Bronchial epithelial cell (primary cell): ENCODE measurements around the gene UXT. TPM values are rescaled to one million over a fixed set of nuclear protein-coding genes. Genes with fewer than 3 reads are reported as not detected.

Experiments used
- DNase-seq: peaks from one replicate; pipeline ENCODE4 v3.0.0-alpha.2; 2010; ENCODE audit warnings: low read depth
- FAIRE-seq: peaks from 2 replicates; lab custom pipeline; 2011; peaks lifted over from hg19 to GRCh38; lab: Jason Lieb, UNC
- H3K27me3 ChIP-seq: 2 replicates; pipeline ENCODE4 v1.5.1; 2011; ENCODE audit warnings: low read length; ENCODE audit not compliant: control insufficient read depth, insufficient read depth
- H3K36me3 ChIP-seq: 2 replicates; pipeline ENCODE4 v1.5.1; 2011; ENCODE audit warnings: low read length; ENCODE audit not compliant: control insufficient read depth, insufficient read depth
- H3K4me3 ChIP-seq: 2 replicates; pipeline ENCODE4 v1.5.1; 2011; ENCODE audit warnings: mild to moderate bottlenecking, low read depth, low read length, control low read depth
- CTCF ChIP-seq: IDR thresholded peaks from 2 replicates; pipeline ENCODE4 v1.5.1; 2011; ENCODE audit warnings: mild to moderate bottlenecking, moderate library complexity, low read length, control low read depth, inconsistent platforms; ENCODE audit not compliant: insufficient read depth, severe bottlenecking
- total RNA-seq: library from RNA; depleted of rRNA; stranded (reverse); fragments of >200 nt; gene quantifications from 2 replicates; pipeline ENCODE4 v1.2.1, GENCODE V29; 2014

UXT gene
- total RNA-seq, 1 donor from 2014 or later: 144 TPM

GRCh38 chrX:47620303-47620685 is 38.7 kb downstream of the UXT start:
- H3K4me3 ChIP-seq: no peak overlapping the region
- DNase-seq: no peak
- TF ChIP-seq CTCF: no peak
- FAIRE-seq: no peak
- no peaks in the 10 kb centered on the region for H3K36me3 ChIP-seq
- no peaks in the 10 kb centered on the region for H3K27me3 ChIP-seq

- DNase-seq (peak; percentile 29), FAIRE-seq (no peak)
- H3K27me3 ChIP-seq: no peaks in the 10 kb centered on the region
- H3K36me3 ChIP-seq: no peaks in the 10 kb centered on the region
- TF ChIP-seq CTCF: peak; percentile 14
- H3K4me3 ChIP-seq: peak within 1 kb of the TSS; percentile 31
Observed at GRCh38 chrX:47619486-47620302, 39.3 kb downstream of the UXT start, which contains the start of gene SYN1. Gene SYN1, minus strand, starts transcription at chrX:47619857. Its CDS starts 129 bp downstream, at chrX:47619728.

GRCh38 chrX:47618923-47619485 is 40.0 kb downstream of the UXT start:
- no peak overlapping the region for H3K4me3 ChIP-seq
- no peak for DNase-seq
- TF ChIP-seq CTCF: no peak

GRCh38 chrX:47614618-47615017 is 44.4 kb downstream of the UXT start:
- H3K4me3 ChIP-seq: no peak overlapping the region
- no peaks in the 10 kb centered on the region for H3K27me3 ChIP-seq
- TF ChIP-seq CTCF: no peak
- DNase-seq (no peak), FAIRE-seq (no peak)
- H3K36me3 ChIP-seq: no peaks in the 10 kb centered on the region

More at GRCh38 chrX:47618923-47619485, 40.0 kb downstream of the UXT start:
- FAIRE-seq: no peak
- Histone ChIP-seq H3K36me3 (no peaks in the 10 kb centered on the region), H3K27me3 (no peaks in the 10 kb centered on the region)

- FAIRE-seq: peak; percentile 40
- Histone ChIP-seq H3K36me3 (no peaks in the 10 kb centered on the region), H3K27me3 (no peaks in the 10 kb centered on the region), H3K4me3 (no peak overlapping the region)
- TF ChIP-seq CTCF: no peak
- DNase-seq: no peak
Observed at GRCh38 chrX:47613082-47613481, 45.9 kb downstream of the UXT start.

- no peaks in the 10 kb centered on the region for H3K36me3 ChIP-seq
- H3K4me3 ChIP-seq: no peak overlapping the region
- no peaks in the 10 kb centered on the region for H3K27me3 ChIP-seq
- DNase-seq: no peak
- TF ChIP-seq CTCF: no peak
- FAIRE-seq: no peak
Observed at GRCh38 chrX:47612418-47612817, 46.6 kb downstream of the UXT start.
